SK-N-SH (cell line): Measurements from ENCODE around the gene LONP2.

Experiments
- POLR2AphosphoS5 ChIP-seq: IDR thresholded peaks from 2 replicates; pipeline ENCODE4 v1.6.1; 2012; ENCODE audit warnings: low read depth, low read length
- RAD21 ChIP-seq: IDR thresholded peaks from 2 replicates; pipeline ENCODE4 v1.6.1; 2012; ENCODE audit warnings: mild to moderate bottlenecking, low read length

DNA sequence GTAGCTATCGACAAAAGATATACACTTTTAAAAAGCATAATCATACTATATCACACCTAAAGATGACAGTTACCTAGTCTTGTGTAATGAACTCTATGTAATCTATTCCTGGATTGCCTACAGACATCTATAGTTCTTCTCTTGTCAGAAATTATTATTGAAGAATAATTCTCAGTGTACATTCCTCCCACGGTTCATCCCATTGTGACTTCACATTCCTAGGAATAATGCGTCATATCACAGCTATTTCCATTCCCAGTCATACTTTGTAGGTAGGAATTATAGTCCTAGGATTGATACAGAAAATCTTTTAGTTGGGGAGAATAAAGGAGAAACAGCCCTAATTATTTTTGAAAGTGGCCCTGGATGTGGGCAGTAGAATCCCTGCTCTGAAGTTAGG, 47.2 kb downstream of the LONP2 start:
- no peak for TF ChIP-seq POLR2AphosphoS5
- no peak for TF ChIP-seq RAD21
